GM21717 (cell line): ENCODE results near the gene YPEL4.

ENCODE experiments used
- ATAC-seq: cut with Tn5 transposase; IDR thresholded peaks from one replicate; pipeline ENCODE4 v1.9.1; 2021; ENCODE audit warnings: mild to moderate bottlenecking, moderate library complexity; ENCODE audit not compliant: unreplicated experiment

Gene YPEL4

DNA sequence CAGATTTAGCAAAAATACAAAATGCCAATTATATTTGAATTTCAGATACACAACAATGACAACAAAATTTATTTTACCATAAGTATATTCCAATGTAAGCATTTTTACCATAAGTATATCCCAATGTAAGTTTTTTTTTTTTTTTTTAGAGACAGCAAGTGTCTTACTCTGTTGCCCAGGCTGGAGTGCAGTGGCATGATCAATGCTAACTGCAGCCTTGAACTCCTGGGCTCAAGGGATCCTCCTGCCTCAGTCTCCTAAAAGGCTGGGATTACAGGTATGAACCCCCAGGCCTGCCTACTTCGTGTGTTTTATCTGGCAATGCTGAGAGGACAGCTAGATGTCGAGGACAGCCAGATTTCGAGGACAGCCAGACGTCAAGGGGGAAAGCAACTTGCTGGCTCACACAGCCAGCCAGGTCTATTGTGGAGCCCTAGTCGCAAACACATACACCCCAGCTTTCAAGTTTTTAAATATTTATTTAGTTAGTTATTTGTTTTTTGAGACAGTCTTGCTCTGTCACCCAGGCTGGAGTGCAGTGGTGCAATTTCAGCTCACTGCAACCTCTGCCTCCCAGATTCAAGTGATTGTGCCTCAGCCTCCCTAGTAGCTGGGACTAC lies 53.3 kb downstream of the YPEL4 start:
- no peak for ATAC-seq
